Stomach smooth muscle (tissue), 2 donors: ENCODE data around the gene TGDS.

Experiments used
- H3K27ac ChIP-seq: one replicate; pipeline ENCODE4 v1.7.0; 2013; ENCODE audit warnings: mild to moderate bottlenecking, low read length, inconsistent platforms
- H3K27me3 ChIP-seq, 2 donors: one replicate each; pipeline ENCODE4 v1.7.0; 2013; ENCODE audit warnings: low read length in 2 of 2; ENCODE audit not compliant: insufficient read depth in 2 of 2, control insufficient read depth in 1 of 2
- H3K36me3 ChIP-seq, 2 donors: one replicate each; pipeline ENCODE4 v1.7.0; 2013; ENCODE audit warnings: low read length in 2 of 2; ENCODE audit not compliant: control insufficient read depth in 2 of 2, insufficient read depth in 2 of 2
- H3K4me1 ChIP-seq: one replicate; pipeline ENCODE4 v1.7.0; 2013; ENCODE audit warnings: low read length; ENCODE audit not compliant: control insufficient read depth, insufficient read depth
- H3K4me3 ChIP-seq, 2 donors: one replicate each; pipeline ENCODE4 v1.7.0; 2013; ENCODE audit warnings: low read length in 2 of 2
- H3K9ac ChIP-seq, 2 donors: one replicate each; pipeline ENCODE4 v1.7.0; 2013; ENCODE audit warnings: low read length in 2 of 2, mild to moderate bottlenecking in 1 of 2
- H3K9me3 ChIP-seq, 2 donors: one replicate each; pipeline ENCODE4 v1.7.0; 2013; ENCODE audit warnings: low read length in 2 of 2; ENCODE audit not compliant: control insufficient read depth in 2 of 2
- donor health status: healthy.
- donor health status: Pancreatic carcinoma.

Gene TGDS

GRCh38 chr13:94620286-94620896 lies 24.4 kb upstream of the TGDS start:
- Histone ChIP-seq H3K27ac (no peak overlapping the region), H3K9ac (no peak overlapping the region), H3K36me3 (peaks cover 6 to 21% of the 10 kb centered on the region in 2 donors), H3K9me3 (no peaks in the 10 kb centered on the region), H3K4me1 (no peaks in the 10 kb centered on the region), H3K4me3 (no peak overlapping the region), H3K27me3 (no peaks in the 10 kb centered on the region)

- H3K27me3 ChIP-seq = no peaks in the 10 kb centered on the region
- H3K9me3 ChIP-seq = no peaks in the 10 kb centered on the region
- H3K27ac ChIP-seq = no peak overlapping the region
- H3K36me3 ChIP-seq = peaks cover 4 to 14% of the 10 kb centered on the region in 2 donors
- H3K4me1 ChIP-seq = no peaks in the 10 kb centered on the region
- no peak overlapping the region for H3K4me3 ChIP-seq
- H3K9ac ChIP-seq = no peak overlapping the region
Observed at GRCh38 chr13:94617389-94618000, 21.5 kb upstream of the TGDS start.

- no peaks in the 10 kb centered on the region for H3K4me1 ChIP-seq
- no peaks in the 10 kb centered on the region for H3K9me3 ChIP-seq
- H3K36me3 ChIP-seq = peaks cover 9 to 10% of the 10 kb centered on the region in 2 donors
- no peaks in the 10 kb centered on the region for H3K27me3 ChIP-seq
- H3K4me3 ChIP-seq = no peak overlapping the region
- H3K27ac ChIP-seq = no peak overlapping the region
- no peak overlapping the region for H3K9ac ChIP-seq
Observed at GRCh38 chr13:94613051-94613450, 17.1 kb upstream of the TGDS start.

- Histone ChIP-seq H3K4me3 (no peak overlapping the region), H3K27me3 (no peaks in the 10 kb centered on the region), H3K27ac (no peak overlapping the region), H3K9me3 (no peaks in the 10 kb centered on the region), H3K4me1 (no peaks in the 10 kb centered on the region), H3K36me3 (peaks cover 10 to 13% of the 10 kb centered on the region in 2 donors), H3K9ac (no peak overlapping the region)
Observed at GRCh38 chr13:94612050-94612449, 16.1 kb upstream of the TGDS start.

- Histone ChIP-seq H3K27ac (no peak overlapping the region), H3K9ac (no peak overlapping the region), H3K4me1 (no peaks in the 10 kb centered on the region), H3K9me3 (no peaks in the 10 kb centered on the region), H3K4me3 (no peak overlapping the region), H3K36me3 (peaks cover 16 to 23% of the 10 kb centered on the region in 2 donors), H3K27me3 (no peaks in the 10 kb centered on the region)
Observed at GRCh38 chr13:94610475-94610874, 14.5 kb upstream of the TGDS start.

- H3K9ac ChIP-seq = no peak overlapping the region
- H3K4me3 ChIP-seq = no peak overlapping the region
- no peak overlapping the region for H3K27ac ChIP-seq
- H3K27me3 ChIP-seq = no peaks in the 10 kb centered on the region
- H3K9me3 ChIP-seq = no peaks in the 10 kb centered on the region
- H3K4me1 ChIP-seq = no peaks in the 10 kb centered on the region
- peaks cover 13 to 26% of the 10 kb centered on the region in 2 donors for H3K36me3 ChIP-seq
Observed at GRCh38 chr13:94609196-94609595, 13.2 kb upstream of the TGDS start.

GRCh38 chr13:94608586-94608985 lies 12.6 kb upstream of the TGDS start:
- Histone ChIP-seq H3K36me3 (peaks cover 12 to 26% of the 10 kb centered on the region in 2 donors), H3K9me3 (no peaks in the 10 kb centered on the region), H3K9ac (no peak overlapping the region), H3K4me3 (no peak overlapping the region), H3K27me3 (no peaks in the 10 kb centered on the region), H3K4me1 (no peaks in the 10 kb centered on the region), H3K27ac (no peak overlapping the region)

- peaks cover 12 to 24% of the 10 kb centered on the region in 2 donors for H3K36me3 ChIP-seq
- H3K9ac ChIP-seq = no peak overlapping the region
- no peaks in the 10 kb centered on the region for H3K9me3 ChIP-seq
- H3K4me1 ChIP-seq = peaks cover 4% of the 10 kb centered on the region
- H3K4me3 ChIP-seq = no peak overlapping the region
- no peak overlapping the region for H3K27ac ChIP-seq
- no peaks in the 10 kb centered on the region for H3K27me3 ChIP-seq
Observed at GRCh38 chr13:94607939-94608338, 12.0 kb upstream of the TGDS start.

- Histone ChIP-seq H3K4me1 (peaks cover 10% of the 10 kb centered on the region), H3K36me3 (peaks cover 12 to 22% of the 10 kb centered on the region in 2 donors), H3K27me3 (no peaks in the 10 kb centered on the region), H3K27ac (no peak overlapping the region), H3K4me3 (no peak overlapping the region), H3K9me3 (no peaks in the 10 kb centered on the region), H3K9ac (no peak overlapping the region)
Observed at GRCh38 chr13:94607056-94607455, 11.1 kb upstream of the TGDS start.

GRCh38 chr13:94602467-94602866 lies 6.5 kb upstream of the TGDS start:
- Histone ChIP-seq H3K9ac (peak overlapping the region; percentile 79 to 82), H3K27ac (peak overlapping the region; percentile 24), H3K36me3 (peaks cover 6 to 13% of the 10 kb centered on the region in 2 donors), H3K9me3 (no peaks in the 10 kb centered on the region), H3K4me3 (peak overlapping the region; percentile 85 to 93), H3K27me3 (no peaks in the 10 kb centered on the region), H3K4me1 (peaks cover 10% of the 10 kb centered on the region)
